GM23338 (cell line): ENCODE results near the gene OAT. TPM values are rescaled to one million over a fixed set of nuclear protein-coding genes. Genes with fewer than 3 reads are reported as not detected.
A peak's percentile ranks its signal among the peaks of the same experiment; 100 is the strongest.

ENCODE experiments used
- ATAC-seq: fragments of 200-7000 bp; cut with Tn5 transposase; 3 replicates; pipeline ENCODE4 v1.9.1; 2020
- DNase-seq: peaks from one replicate; pipeline ENCODE4 v3.0.0-alpha.2; 2015; ENCODE audit warnings: low spot score
- H2AFZ ChIP-seq: fragments of 200-600 bp; sonication (generic); 2 replicates; pipeline ENCODE4 v1.8.0; 2016; ENCODE audit warnings: antibody characterized with exemption, mild to moderate bottlenecking, moderate library complexity
- H3F3A ChIP-seq: fragments of 200-600 bp; sonication (generic); replicated peaks from 2 replicates; pipeline ENCODE4 v1.8.0; 2017; ENCODE audit warnings: antibody characterized with exemption, mixed run types, low read depth
- H3K27ac ChIP-seq: fragments of 200-600 bp; sonication (generic); 2 replicates; pipeline ENCODE4 v1.6.1; 2016; ENCODE audit warnings: low read depth
- H3K27me3 ChIP-seq: fragments of 200-600 bp; sonication (generic); 2 replicates; pipeline ENCODE4 v1.8.0; 2016; ENCODE audit warnings: mild to moderate bottlenecking, mixed run types, moderate library complexity; ENCODE audit not compliant: insufficient read depth
- H3K36me3 ChIP-seq: fragments of 200-600 bp; sonication (generic); 2 replicates; pipeline ENCODE4 v1.8.0; 2016; ENCODE audit warnings: mild to moderate bottlenecking; ENCODE audit not compliant: insufficient read depth
- H3K4me1 ChIP-seq: fragments of 200-600 bp; sonication (generic); 2 replicates; pipeline ENCODE4 v1.8.0; 2016; ENCODE audit warnings: mild to moderate bottlenecking, moderate library complexity; ENCODE audit not compliant: insufficient read depth
- H3K4me2 ChIP-seq: fragments of 200-600 bp; sonication (generic); 2 replicates; pipeline ENCODE4 v1.7.1; 2017; ENCODE audit warnings: mixed run types
- H3K4me3 ChIP-seq: fragments of 200-600 bp; sonication (generic); 2 replicates; pipeline ENCODE4 v1.6.1; 2016; ENCODE audit warnings: mixed run types
- H3K79me2 ChIP-seq: fragments of 200-600 bp; sonication (generic); replicated peaks from 2 replicates; pipeline ENCODE4 v1.8.0; 2017; ENCODE audit warnings: mild to moderate bottlenecking; ENCODE audit not compliant: insufficient read depth
- H3K9me2 ChIP-seq: fragments of 200-600 bp; sonication (generic); 2 replicates; pipeline ENCODE4 v1.8.0; 2017; ENCODE audit not compliant: insufficient read depth
- H4K20me1 ChIP-seq: fragments of 200-600 bp; sonication (generic); replicated peaks from 2 replicates; pipeline ENCODE4 v1.8.0; 2017; ENCODE audit warnings: mild to moderate bottlenecking; ENCODE audit not compliant: insufficient read depth
- H3K27ac Mint-ChIP-seq: 2 replicates; pipeline ENCODE4 v1.8.0; 2020; ENCODE audit warnings: inconsistent platforms, mild to moderate bottlenecking, moderate library complexity, mixed read lengths
- H3K27me3 Mint-ChIP-seq: 3 replicates; pipeline ENCODE4 v1.8.0; 2022; ENCODE audit warnings: low read depth, mild to moderate bottlenecking, moderate library complexity, mixed read lengths, inconsistent platforms; ENCODE audit not compliant: insufficient read depth, poor library complexity
- H3K36me3 Mint-ChIP-seq: 3 replicates; pipeline ENCODE4 v1.8.0; 2021; ENCODE audit warnings: low read depth, mild to moderate bottlenecking, inconsistent platforms, moderate library complexity, mixed read lengths
- H3K4me1 Mint-ChIP-seq: 3 replicates; pipeline ENCODE4 v1.8.0; 2020; ENCODE audit warnings: mild to moderate bottlenecking, inconsistent platforms, mixed read lengths
- H3K4me3 Mint-ChIP-seq: 3 replicates; pipeline ENCODE4 v1.8.0; 2021; ENCODE audit warnings: moderate library complexity, mild to moderate bottlenecking, inconsistent platforms, mixed read lengths
- H3K9me3 Mint-ChIP-seq: 3 replicates; pipeline ENCODE4 v1.8.0; 2020; ENCODE audit warnings: moderate library complexity, mild to moderate bottlenecking, inconsistent platforms, mixed read lengths
- CREB1 ChIP-seq: fragments of 250-450 bp; sonication (Bioruptor Pico); IDR thresholded peaks from 2 replicates; pipeline ENCODE4 v1.5.0; 2020; ENCODE audit warnings: low read depth, mild to moderate bottlenecking, moderate library complexity
- EZH2phosphoT487 ChIP-seq: fragments of 200-600 bp; sonication (generic); IDR thresholded peaks from one replicate; pipeline ENCODE4 v1.8.1; 2018; ENCODE audit warnings: antibody characterized with exemption; ENCODE audit not compliant: unreplicated experiment
- JUNB ChIP-seq: IDR thresholded peaks from one replicate; pipeline ENCODE4 v1.6.1; 2016; ENCODE audit warnings: antibody characterized with exemption; ENCODE audit not compliant: unreplicated experiment
- POLR2AphosphoS5 ChIP-seq: IDR thresholded peaks from 2 replicates; pipeline ENCODE4 v1.6.1; 2016; ENCODE audit warnings: antibody characterized with exemption, low read depth
- REST ChIP-seq: IDR thresholded peaks from one replicate; pipeline ENCODE4 v1.6.1; 2018; ENCODE audit warnings: antibody characterized with exemption; ENCODE audit not compliant: unreplicated experiment
- STAT1 ChIP-seq: IDR thresholded peaks from one replicate; pipeline ENCODE4 v1.6.1; 2016; ENCODE audit warnings: antibody characterized with exemption; ENCODE audit not compliant: unreplicated experiment
- ZNF114 ChIP-seq: fragments of 250-450 bp; sonication (Bioruptor Pico); IDR thresholded peaks from 2 replicates; pipeline ENCODE4 v1.5.0; 2020; ENCODE audit warnings: mild to moderate bottlenecking, moderate library complexity
- ZNF331 ChIP-seq: fragments of 250-450 bp; sonication (Bioruptor Pico); IDR thresholded peaks from 2 replicates; pipeline ENCODE4 v1.5.0; 2020; ENCODE audit warnings: low read depth, mild to moderate bottlenecking, moderate library complexity
- ZNF462 ChIP-seq: fragments of 250-450 bp; sonication (Bioruptor Pico); IDR thresholded peaks from 2 replicates; pipeline ENCODE4 v1.5.0; 2020; ENCODE audit warnings: mild to moderate bottlenecking, moderate library complexity
- polyA plus RNA-seq: library from polyadenylated mRNA; unstranded; fragments of >200 nt; fragmentation: Nextera tagmentation; extraction: Ambion mirVana; gene quantifications from 2 replicates; pipeline ENCODE4 v1.2.1, GENCODE V29; 2016
- total RNA-seq: library from RNA; depleted of rRNA; stranded (reverse); fragments of >200 nt; shearing (Covaris generic); gene quantifications from 2 replicates; pipeline ENCODE4 v1.2.3, GENCODE V29; 2014

The OAT gene
- total and polyA plus RNA-seq, 2 experiments from 2014 or later = 131 to 139 TPM

DNA sequence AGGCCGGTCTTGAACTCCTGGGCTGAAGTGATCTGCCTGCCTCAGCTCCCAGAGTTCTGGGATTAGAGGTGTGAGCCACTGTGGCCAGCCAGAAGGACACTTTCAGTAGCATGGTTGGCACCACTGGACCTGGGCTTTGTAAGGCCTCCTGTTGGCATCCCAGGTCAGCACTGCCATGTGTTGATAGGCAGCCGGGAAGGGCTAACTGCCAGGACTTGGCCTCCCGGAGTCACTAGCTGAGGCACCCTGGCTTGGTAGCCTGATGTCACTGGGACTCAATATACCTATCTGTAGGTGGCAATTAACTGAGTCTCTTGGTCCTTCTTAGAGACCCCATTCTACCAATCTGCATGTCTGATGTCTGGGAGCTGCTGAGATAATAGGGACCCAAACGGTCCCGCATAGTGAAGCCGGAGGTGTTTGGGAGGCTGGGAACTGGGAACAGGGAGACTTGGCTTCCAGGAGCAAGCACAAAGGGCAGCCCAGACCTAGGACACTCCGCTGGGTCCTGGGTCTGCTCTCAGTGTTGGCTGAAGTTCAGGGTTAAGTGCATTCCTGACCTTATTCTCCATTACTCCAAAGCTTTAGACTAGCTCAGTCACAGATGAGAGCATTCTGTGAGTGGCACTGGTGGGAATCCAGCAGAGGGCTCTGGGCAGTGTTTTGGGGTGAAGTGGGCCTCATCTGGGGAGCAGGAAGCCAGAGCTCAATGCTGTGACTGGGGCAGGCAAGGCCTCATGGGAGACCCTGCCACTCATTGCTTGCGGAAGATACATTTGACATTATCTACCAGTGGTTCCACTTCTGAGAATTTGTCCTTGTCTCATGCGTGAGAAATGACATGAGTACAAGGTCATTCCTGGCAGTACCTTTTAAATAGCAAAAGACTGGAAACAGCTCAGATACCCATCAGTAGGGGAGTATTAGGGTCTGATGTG is 45.6 kb upstream of the OAT start:
- Mint-ChIP-seq H3K9me3 (no peaks in the 10 kb centered on the region), H3K36me3 (peaks cover 15% of the 10 kb centered on the region), H3K27ac (peak overlapping the region; percentile 59), H3K4me3 (peak overlapping the region; percentile 5; the same call in 1 of the 3 replicates), H3K27me3 (peaks cover 10% of the 10 kb centered on the region), H3K4me1 (peaks cover 57% of the 10 kb centered on the region)
- Histone ChIP-seq H3K27ac (peak overlapping the region; percentile 75; the same call in 1 of the 2 replicates), H3K36me3 (peaks cover 4% of the 10 kb centered on the region; the same call in 1 of the 2 replicates), H3K4me3 (no peak overlapping the region), H3K27me3 (no peaks in the 10 kb centered on the region), H3K79me2 (peaks cover 36% of the 10 kb centered on the region), H3F3A (peaks cover 23% of the 10 kb centered on the region), H3K9me2 (no peaks in the 10 kb centered on the region), H3K4me2 (peak overlapping the region; percentile 63), H4K20me1 (no peaks in the 10 kb centered on the region), H2AFZ (no peak overlapping the region), H3K4me1 (peaks cover 60% of the 10 kb centered on the region)
- DNase-seq (no peak), ATAC-seq (no peak)
- TF ChIP-seq EZH2phosphoT487 (no peak), ZNF462 (CRISPR knock-in tag) (no peak), REST (no peak), ZNF114 (no peak), CREB1 (no peak), ZNF331 (no peak), POLR2AphosphoS5 (no peak), STAT1 (no peak), JUNB (no peak)
